Activated T-helper 17 cell treated with anti-CD3 and anti-CD28 coated beads, Interleukin-2, amount 50 U/mL, for 72 hours (primary cell): ENCODE results near the gene CEP44. TPM values are rescaled to one million over a fixed set of nuclear protein-coding genes. Genes with fewer than 3 reads are reported as not detected.
"Not testable (repeated sequence)": the region's sequence is repeated elsewhere in the genome, so short reads cannot be mapped to it uniquely, and the experiment has no call there.

ENCODE experiments used
- ATAC-seq: fragments of 150-1000 bp; cut with Tn5 transposase; replicated peaks from 2 replicates; pipeline ENCODE4 v1.10.0; 2021; ENCODE audit warnings: mild to moderate bottlenecking, moderate library complexity
- H3K27ac Mint-ChIP-seq: one replicate; pipeline ENCODE4 v1.8.0; 2022; ENCODE audit warnings: mixed read lengths
- H3K27me3 Mint-ChIP-seq: one replicate; pipeline ENCODE4 v1.8.0; 2022; ENCODE audit warnings: mixed read lengths
- H3K36me3 Mint-ChIP-seq: one replicate; pipeline ENCODE4 v1.8.0; 2022; ENCODE audit warnings: low read depth, mild to moderate bottlenecking, mixed read lengths
- H3K4me1 Mint-ChIP-seq: one replicate; pipeline ENCODE4 v1.8.0; 2022; ENCODE audit warnings: mixed read lengths
- H3K4me3 Mint-ChIP-seq: one replicate; pipeline ENCODE4 v1.8.0; 2022; ENCODE audit warnings: mild to moderate bottlenecking, mixed read lengths
- H3K9me3 Mint-ChIP-seq: one replicate; pipeline ENCODE4 v1.8.0; 2022; ENCODE audit warnings: mixed read lengths
- total RNA-seq, 2 donors: library from RNA; stranded (reverse); gene quantifications; one replicate each; pipeline ENCODE4 v1.2.3, GENCODE V29; 2022

The CEP44 gene
- total RNA-seq, 2 donors from 2014 or later: 17.7 to 26.1 TPM

- H3K27ac Mint-ChIP-seq: no peak overlapping the region
- peaks cover 1% of the 10 kb centered on the region for H3K36me3 Mint-ChIP-seq
- peaks cover 15% of the 10 kb centered on the region for H3K4me1 Mint-ChIP-seq
- H3K27me3 Mint-ChIP-seq: no peaks in the 10 kb centered on the region
- ATAC-seq: no peak
- H3K4me3 Mint-ChIP-seq: peak overlapping the region; percentile 81
- no peaks in the 10 kb centered on the region for H3K9me3 Mint-ChIP-seq
Observed at GRCh38 chr4:174286870-174287269, 3.2 kb downstream of the CEP44 start.

- no peak overlapping the region for H3K27ac Mint-ChIP-seq
- H3K9me3 Mint-ChIP-seq: peaks cover 9% of the 10 kb centered on the region
- no peaks in the 10 kb centered on the region for H3K4me1 Mint-ChIP-seq
- no peak overlapping the region for H3K4me3 Mint-ChIP-seq
- H3K36me3 Mint-ChIP-seq: peaks cover 12% of the 10 kb centered on the region
- H3K27me3 Mint-ChIP-seq: no peaks in the 10 kb centered on the region
- no peak for ATAC-seq
Observed at GRCh38 chr4:174292473-174292872, 8.8 kb downstream of the CEP44 start.

- not testable (repeated sequence) for H3K27me3 Mint-ChIP-seq, H3K4me1 Mint-ChIP-seq, H3K9me3 Mint-ChIP-seq, H3K27ac Mint-ChIP-seq, H3K4me3 Mint-ChIP-seq, ATAC-seq
- peaks cover 25% of the 10 kb centered on the region for H3K36me3 Mint-ChIP-seq
Observed at GRCh38 chr4:174294641-174295040, 10.9 kb downstream of the CEP44 start.

- not testable (repeated sequence) for H3K27ac Mint-ChIP-seq, ATAC-seq, H3K9me3 Mint-ChIP-seq, H3K27me3 Mint-ChIP-seq, H3K4me1 Mint-ChIP-seq, H3K4me3 Mint-ChIP-seq
- H3K36me3 Mint-ChIP-seq: peaks cover 30% of the 10 kb centered on the region
Observed at GRCh38 chr4:174295142-174295541, 11.4 kb downstream of the CEP44 start.

GRCh38 chr4:174303687-174304086 is 20.0 kb downstream of the CEP44 start:
- Mint-ChIP-seq H3K27me3 (no peaks in the 10 kb centered on the region), H3K4me1 (no peaks in the 10 kb centered on the region), H3K27ac (no peak overlapping the region), H3K9me3 (no peaks in the 10 kb centered on the region), H3K4me3 (no peak overlapping the region), H3K36me3 (peaks cover 70% of the 10 kb centered on the region)
- ATAC-seq: no peak

- no peak overlapping the region for H3K27ac Mint-ChIP-seq
- no peak for ATAC-seq
- H3K9me3 Mint-ChIP-seq: no peaks in the 10 kb centered on the region
- H3K4me3 Mint-ChIP-seq: no peak overlapping the region
- H3K36me3 Mint-ChIP-seq: peaks cover 69% of the 10 kb centered on the region
- H3K4me1 Mint-ChIP-seq: no peaks in the 10 kb centered on the region
- H3K27me3 Mint-ChIP-seq: no peaks in the 10 kb centered on the region
Observed at GRCh38 chr4:174304664-174305063, 21.0 kb downstream of the CEP44 start.

GRCh38 chr4:174305961-174306360 is 22.2 kb downstream of the CEP44 start:
- no peak for ATAC-seq
- no peak overlapping the region for H3K4me3 Mint-ChIP-seq
- no peaks in the 10 kb centered on the region for H3K27me3 Mint-ChIP-seq
- H3K27ac Mint-ChIP-seq: no peak overlapping the region
- peaks cover 56% of the 10 kb centered on the region for H3K36me3 Mint-ChIP-seq
- no peaks in the 10 kb centered on the region for H3K9me3 Mint-ChIP-seq
- H3K4me1 Mint-ChIP-seq: no peaks in the 10 kb centered on the region

- Mint-ChIP-seq H3K36me3 (peaks cover 54% of the 10 kb centered on the region), H3K27ac (no peak overlapping the region), H3K4me1 (peaks cover 2% of the 10 kb centered on the region), H3K4me3 (no peak overlapping the region), H3K27me3 (no peaks in the 10 kb centered on the region), H3K9me3 (no peaks in the 10 kb centered on the region)
- no peak for ATAC-seq
Observed at GRCh38 chr4:174307694-174308093, 24.0 kb downstream of the CEP44 start.

GRCh38 chr4:174312993-174313392 is 29.3 kb downstream of the CEP44 start:
- Mint-ChIP-seq H3K9me3 (no peaks in the 10 kb centered on the region), H3K4me3 (no peak overlapping the region), H3K36me3 (peaks cover 63% of the 10 kb centered on the region), H3K27ac (peak overlapping the region; percentile 39), H3K27me3 (no peaks in the 10 kb centered on the region), H3K4me1 (peaks cover 4% of the 10 kb centered on the region)
- no peak for ATAC-seq

GRCh38 chr4:174314274-174314673 is 30.6 kb downstream of the CEP44 start:
- peaks cover 52% of the 10 kb centered on the region for H3K36me3 Mint-ChIP-seq
- H3K4me1 Mint-ChIP-seq: peaks cover 4% of the 10 kb centered on the region
- ATAC-seq: no peak
- no peaks in the 10 kb centered on the region for H3K9me3 Mint-ChIP-seq
- peak overlapping the region; percentile 41 for H3K27ac Mint-ChIP-seq
- no peaks in the 10 kb centered on the region for H3K27me3 Mint-ChIP-seq
- no peak overlapping the region for H3K4me3 Mint-ChIP-seq

- Mint-ChIP-seq H3K27ac (peak overlapping the region; percentile 41), H3K27me3 (no peaks in the 10 kb centered on the region), H3K4me3 (no peak overlapping the region), H3K4me1 (peaks cover 4% of the 10 kb centered on the region), H3K36me3 (peaks cover 49% of the 10 kb centered on the region), H3K9me3 (no peaks in the 10 kb centered on the region)
- no peak for ATAC-seq
Observed at GRCh38 chr4:174314770-174315169, 31.1 kb downstream of the CEP44 start.

- Mint-ChIP-seq H3K27ac (no peak overlapping the region), H3K36me3 (peaks cover 47% of the 10 kb centered on the region), H3K9me3 (no peaks in the 10 kb centered on the region), H3K27me3 (no peaks in the 10 kb centered on the region), H3K4me3 (no peak overlapping the region), H3K4me1 (peaks cover 4% of the 10 kb centered on the region)
- no peak for ATAC-seq
Observed at GRCh38 chr4:174316546-174316945, 32.8 kb downstream of the CEP44 start.

GRCh38 chr4:174316954-174317353 is 33.2 kb downstream of the CEP44 start:
- H3K4me3 Mint-ChIP-seq: no peak overlapping the region
- H3K27ac Mint-ChIP-seq: no peak overlapping the region
- H3K4me1 Mint-ChIP-seq: peaks cover 4% of the 10 kb centered on the region
- H3K9me3 Mint-ChIP-seq: no peaks in the 10 kb centered on the region
- H3K36me3 Mint-ChIP-seq: peaks cover 43% of the 10 kb centered on the region
- H3K27me3 Mint-ChIP-seq: no peaks in the 10 kb centered on the region
- no peak for ATAC-seq

GRCh38 chr4:174317531-174317930 is 33.8 kb downstream of the CEP44 start:
- H3K9me3 Mint-ChIP-seq: no peaks in the 10 kb centered on the region
- no peak overlapping the region for H3K27ac Mint-ChIP-seq
- ATAC-seq: no peak
- no peak overlapping the region for H3K4me3 Mint-ChIP-seq
- no peaks in the 10 kb centered on the region for H3K27me3 Mint-ChIP-seq
- peaks cover 38% of the 10 kb centered on the region for H3K36me3 Mint-ChIP-seq
- peaks cover 4% of the 10 kb centered on the region for H3K4me1 Mint-ChIP-seq

- Mint-ChIP-seq H3K27ac (no peak overlapping the region), H3K4me3 (no peak overlapping the region), H3K4me1 (no peaks in the 10 kb centered on the region), H3K9me3 (no peaks in the 10 kb centered on the region), H3K36me3 (peaks cover 26% of the 10 kb centered on the region), H3K27me3 (no peaks in the 10 kb centered on the region)
- ATAC-seq: no peak
Observed at GRCh38 chr4:174318829-174319764, 35.4 kb downstream of the CEP44 start.
